Stimulated activated CD8-positive, alpha-beta memory T cell treated with anti-CD3 and anti-CD28 coated beads, Interleukin-12 subunit alpha, Interleukin-12 subunit beta, amount 100 ng/mL, for 24 hours (primary cell): ENCODE data around the gene EIF2A.
"Not testable (repeated sequence)": the region's sequence is repeated elsewhere in the genome, so short reads cannot be mapped to it uniquely, and the experiment has no call there.

Source experiments
- DNase-seq: peaks from one replicate; pipeline ENCODE4 v3.0.0-alpha.2; 2020; ENCODE audit errors: extremely low read depth

Gene EIF2A

DNA sequence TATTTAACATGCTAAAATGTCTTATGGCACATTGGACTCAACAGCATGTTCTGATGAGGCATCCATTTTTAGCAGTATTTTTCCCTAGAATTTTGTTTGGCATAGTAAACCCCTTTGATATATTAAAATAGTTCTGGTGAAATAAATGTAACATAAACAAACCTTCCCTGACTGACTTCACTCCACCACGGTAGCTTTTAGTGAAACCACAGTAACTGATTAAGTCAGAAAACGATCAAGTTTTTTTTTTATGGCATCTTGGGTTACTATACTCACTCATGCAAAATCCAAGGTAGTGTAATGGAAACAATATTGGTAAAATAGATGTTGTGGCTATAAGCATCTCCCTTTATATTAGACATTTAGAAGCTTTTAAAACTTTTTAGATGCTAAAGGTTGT is 3.1 kb upstream of the EIF2A start:
- DNase-seq: no peak

- DNase-seq: no peak
Observed at GRCh38 chr3:150544041-150544440, 2.5 kb upstream of the EIF2A start.

DNA sequence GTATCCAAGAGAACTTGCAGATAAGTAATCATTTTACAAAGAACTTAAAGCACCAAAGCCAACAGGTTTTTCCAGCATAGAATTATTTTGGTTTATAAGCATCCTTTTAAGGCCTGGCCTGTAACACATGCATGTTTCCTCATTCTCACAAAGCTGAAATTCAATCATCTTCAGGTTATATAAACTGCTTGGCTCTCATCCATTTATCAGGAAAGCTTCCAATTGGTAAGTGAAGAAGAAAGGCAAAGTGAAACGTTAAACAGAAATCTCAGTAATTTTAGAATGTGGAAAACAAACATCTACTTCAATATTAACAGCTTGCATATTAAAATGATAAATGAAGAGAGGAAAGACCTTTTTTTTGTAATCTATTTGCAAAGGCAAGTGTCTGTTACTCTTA is 1.9 kb upstream of the EIF2A start:
- DNase-seq: no peak

DNA sequence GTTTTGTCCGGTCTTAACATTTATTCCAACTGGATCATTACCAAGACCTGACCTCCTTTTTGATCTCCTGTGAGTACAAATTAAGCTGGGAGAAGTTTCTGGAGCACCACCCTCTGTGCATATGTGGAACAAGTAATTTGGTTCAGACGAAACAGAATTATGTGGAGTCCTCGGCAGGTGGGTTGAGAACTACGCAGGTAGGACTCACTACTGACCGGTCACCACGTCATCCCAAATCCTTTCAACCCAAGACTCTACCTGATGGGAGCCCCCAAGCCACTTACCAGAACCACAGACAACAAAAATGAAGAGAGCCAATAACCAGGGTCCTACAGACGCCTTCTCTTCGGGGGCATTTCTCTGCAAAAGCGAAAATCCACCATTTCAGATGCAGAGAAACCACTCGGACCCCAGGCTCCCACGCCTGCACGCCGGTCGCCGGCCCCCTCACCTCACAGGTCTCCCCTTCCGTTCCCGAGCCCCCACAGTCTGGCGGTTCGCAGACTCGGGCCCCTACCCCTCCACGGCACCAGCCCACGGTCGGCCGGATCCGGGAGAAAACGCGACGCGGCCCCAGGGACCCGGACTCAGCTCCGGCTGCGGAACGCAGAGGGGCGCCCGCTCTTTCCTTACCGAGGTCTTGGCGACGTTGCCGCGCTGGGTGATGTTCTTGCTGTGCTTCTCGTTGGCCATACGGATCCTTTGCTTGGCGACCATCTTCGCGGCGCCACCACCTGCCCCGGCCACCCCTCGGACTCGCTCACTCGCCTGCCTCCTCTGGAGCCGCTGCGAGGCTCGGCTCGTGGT is 965 bp upstream of the EIF2A start:
- DNase-seq: no peak

DNA sequence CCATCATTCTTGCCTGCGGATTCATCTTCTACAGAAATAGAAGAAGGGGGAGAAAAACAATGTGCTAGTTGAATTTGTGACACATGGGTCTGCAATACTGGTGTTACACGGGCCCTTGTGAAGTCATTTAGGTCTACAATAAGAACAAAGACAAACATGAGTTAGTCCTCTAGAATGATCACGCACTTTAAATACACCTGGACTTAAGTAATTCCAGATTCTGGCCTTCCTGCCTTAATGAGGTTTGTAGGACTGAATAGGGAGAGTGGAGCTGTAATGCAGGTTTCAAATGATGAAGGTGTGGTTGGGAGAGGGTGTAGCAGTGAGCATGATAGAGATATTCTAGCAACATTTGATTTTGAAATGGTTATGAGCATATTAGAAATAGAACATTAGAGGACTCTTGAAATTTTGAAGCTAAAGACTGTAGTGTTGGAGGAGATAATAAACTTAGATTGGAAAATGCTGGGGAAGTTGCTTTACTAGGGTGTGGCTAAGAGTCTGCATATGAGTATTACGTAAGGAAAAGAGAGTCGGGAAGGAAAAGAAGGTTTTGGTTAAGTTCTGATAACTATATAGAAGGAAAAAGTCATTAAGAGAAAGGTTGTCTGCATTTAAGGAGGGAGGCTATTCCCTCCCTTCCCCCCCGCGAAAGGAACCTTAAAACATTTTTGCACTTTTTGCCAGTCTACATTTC is 606 bp downstream of the EIF2A start:
- DNase-seq: no peak

DNA sequence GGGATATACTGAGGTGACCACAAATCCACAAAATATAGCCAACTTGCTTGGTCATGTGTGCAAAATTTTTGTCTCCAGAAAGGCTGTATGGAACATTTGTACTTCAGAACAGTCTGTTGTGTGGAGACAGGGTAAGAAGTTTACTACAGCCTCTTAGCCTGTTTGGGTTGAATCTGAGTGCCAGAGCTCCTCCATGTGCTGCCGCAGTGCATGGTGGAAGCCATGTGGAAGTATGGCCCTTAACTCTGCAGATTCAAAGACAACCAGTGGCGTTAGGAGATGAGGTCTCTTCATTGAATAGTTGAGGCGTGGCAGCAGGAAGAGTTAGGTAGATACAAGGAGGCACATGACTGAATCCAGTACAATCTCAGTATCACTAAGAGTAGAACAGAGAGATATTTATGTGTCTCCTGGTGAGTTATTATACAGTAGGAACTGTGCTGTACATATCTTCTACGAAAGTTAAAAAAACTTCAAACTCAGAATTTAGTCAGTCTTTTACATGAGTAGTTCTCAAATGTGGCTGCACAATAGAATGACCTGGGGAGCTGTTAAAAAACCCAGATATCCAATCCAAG is 9.4 kb downstream of the EIF2A start:
- DNase-seq: no peak

DNA sequence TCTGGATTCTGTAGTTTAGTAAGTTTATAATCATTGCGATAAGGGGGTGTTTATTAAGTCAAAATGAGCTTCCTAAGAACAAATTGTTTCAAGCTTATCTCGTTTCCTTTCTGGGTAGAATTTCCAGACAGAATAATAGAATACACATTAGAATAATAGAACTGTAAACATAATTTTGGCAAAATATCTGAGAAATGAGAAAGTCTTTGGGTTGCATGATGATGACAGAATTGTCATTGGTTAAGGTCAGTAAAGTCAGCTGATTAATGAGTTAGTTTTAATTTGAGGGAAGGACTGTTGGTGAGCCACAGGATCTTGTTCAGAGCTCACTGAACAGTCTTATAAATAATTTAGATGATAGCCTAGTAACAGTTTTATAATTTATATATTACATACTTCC is 10.2 kb downstream of the EIF2A start:
- DNase-seq: no peak

DNA sequence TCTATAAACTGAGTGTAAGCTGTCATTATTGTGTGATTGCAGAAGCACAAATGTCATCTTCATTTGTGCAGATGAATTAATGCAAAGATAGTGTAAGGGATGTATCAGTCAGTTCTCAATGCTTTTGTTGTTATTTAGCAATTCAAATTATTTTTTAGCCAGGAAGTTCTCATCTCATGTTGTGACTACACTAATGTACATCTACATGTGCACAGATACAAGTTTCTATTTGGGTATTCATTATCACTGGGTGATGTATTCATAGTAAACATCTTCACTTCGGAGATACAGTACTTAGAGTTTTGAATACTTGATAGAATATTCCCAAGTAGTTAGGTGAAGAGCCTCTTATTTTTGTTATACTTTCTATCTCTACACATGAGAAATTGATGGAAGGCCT is 11.1 kb downstream of the EIF2A start:
- no peak for DNase-seq

- no peak for DNase-seq
Observed at GRCh38 chr3:150564243-150564642, 17.7 kb downstream of the EIF2A start.

DNA sequence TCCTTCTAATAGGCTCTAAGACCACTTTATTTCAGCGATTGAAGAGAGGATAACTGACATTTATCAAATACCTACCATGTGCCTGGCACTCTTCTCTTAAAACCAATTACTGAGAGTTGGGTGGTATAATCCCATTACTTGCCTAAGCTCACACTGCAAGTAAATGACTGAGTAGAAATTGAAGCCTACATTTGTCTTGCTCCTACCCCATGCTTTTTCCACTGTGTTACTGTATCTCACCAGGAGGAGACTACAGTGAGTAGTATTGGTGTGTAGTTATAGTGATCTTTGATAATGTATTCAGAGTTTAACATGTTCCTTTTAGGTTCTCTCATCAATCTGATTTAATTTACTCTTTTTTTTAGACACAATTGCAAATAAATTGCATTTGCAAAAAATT is 20.7 kb downstream of the EIF2A start:
- no peak for DNase-seq

GRCh38 chr3:150577855-150578254 is 31.3 kb downstream of the EIF2A start:
- DNase-seq: no peak

GRCh38 chr3:150581174-150581573 is 34.6 kb downstream of the EIF2A start:
- DNase-seq: no peak

DNA sequence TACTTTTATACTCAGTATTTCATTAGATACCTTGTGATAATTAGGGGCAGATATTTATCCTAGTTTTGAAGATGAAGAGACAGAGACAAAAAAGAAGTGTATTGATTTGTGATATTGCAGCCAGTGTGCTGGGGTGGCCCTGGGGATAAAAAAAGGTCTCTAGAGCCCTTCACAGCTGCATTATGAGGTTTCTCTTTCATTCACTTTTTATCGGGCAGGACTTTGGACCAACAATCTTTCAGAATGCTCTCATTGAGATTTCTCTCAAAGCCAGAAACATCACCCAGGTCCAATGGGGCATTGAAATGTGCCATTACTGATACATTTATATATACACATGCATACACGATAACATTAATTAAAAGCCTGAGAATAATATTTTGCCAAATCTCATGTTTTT is 36.0 kb downstream of the EIF2A start:
- no peak for DNase-seq

GRCh38 chr3:150583028-150583427 is 36.4 kb downstream of the EIF2A start:
- no peak for DNase-seq

- no peak for DNase-seq
Observed at GRCh38 chr3:150588027-150588830, 41.6 kb downstream of the EIF2A start.

DNA sequence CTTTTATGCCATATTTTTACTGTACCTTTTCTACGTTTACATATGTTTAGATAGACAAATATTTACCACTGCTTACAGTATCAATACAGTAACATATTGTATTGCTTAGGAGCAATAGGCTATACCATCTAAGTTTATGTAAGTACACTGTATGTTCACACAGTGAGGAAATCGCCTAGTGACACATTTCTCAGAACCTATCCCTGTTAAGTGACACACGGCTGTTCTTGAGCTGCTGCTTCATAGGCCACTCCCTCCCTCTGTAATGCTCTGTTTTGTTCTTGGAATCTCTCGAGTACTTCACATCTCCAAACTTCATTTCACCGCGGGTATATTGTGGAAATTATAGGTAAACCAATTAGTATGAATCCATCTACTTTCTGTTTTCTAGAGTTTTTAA is 43.2 kb downstream of the EIF2A start:
- DNase-seq: no peak

DNA sequence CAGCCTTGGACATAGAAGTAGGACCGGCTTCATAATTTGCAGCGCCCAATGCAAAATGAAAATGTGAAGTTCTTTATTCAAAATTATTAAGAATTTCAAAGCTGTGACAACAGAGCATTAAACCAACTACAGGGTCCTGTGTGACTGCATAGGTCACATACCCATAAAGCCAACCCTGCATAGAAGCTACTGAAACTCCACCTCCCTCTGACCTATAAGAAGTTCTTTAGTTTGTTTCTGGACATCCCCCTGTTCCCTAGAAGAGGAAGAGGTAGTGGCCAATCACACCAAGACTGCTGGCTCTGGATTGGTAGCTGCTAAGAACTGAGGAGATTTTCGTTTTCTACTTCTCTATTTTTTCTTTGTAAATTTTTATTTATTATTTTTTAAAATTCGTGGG is 47.6 kb downstream of the EIF2A start:
- no peak for DNase-seq

DNA sequence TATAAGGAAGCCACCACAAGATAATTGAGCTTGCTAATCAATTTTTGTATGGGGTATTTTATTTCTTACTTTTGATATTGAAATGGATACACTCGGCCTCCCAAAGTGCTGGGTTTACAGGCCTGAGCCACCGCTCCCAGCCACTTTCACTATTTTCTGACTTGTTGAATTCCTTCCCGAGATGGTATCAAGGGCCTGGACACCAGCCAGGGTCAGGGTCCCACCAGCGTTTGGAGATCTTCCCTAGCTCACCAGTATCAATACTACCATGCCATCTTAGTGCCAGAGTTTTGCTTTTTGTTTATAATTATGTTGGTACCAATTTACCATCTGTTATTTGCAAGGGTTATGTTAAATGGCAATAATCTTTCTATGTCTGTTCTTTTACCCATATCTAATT is 51.1 kb downstream of the EIF2A start:
- DNase-seq: no peak

DNA sequence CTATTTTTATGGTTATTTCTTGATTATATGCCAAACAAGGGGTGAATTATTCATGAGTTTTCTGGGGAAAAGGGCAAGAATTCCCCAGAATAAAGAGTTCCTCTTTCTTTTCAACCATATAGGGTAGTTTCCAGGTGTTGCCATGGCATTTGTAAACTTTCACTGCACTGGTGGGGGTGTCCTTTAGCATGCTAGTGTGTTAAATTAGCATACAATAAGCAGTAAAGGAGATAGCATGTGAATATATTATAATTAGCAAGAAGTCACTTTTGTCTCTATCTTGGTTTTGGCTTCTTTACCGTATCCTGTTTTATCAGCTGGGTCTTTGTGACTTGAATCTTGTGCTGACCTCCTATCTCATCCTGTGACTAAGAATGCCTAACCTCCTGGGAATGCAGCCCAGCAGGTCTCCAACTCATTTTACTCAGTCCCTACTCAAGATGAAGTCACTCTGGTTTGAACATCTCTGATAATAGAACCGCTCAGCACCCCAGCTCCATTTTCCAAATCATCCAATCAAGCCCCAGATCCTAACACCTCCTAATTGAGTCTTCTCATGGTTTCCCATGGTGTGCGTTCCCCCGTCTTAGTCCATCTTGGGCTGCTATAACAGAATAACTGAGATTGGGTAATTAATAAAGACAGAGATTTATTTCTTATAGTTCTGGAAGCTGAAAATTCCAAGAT is 53.2 kb downstream of the EIF2A start:
- DNase-seq: no peak

DNA sequence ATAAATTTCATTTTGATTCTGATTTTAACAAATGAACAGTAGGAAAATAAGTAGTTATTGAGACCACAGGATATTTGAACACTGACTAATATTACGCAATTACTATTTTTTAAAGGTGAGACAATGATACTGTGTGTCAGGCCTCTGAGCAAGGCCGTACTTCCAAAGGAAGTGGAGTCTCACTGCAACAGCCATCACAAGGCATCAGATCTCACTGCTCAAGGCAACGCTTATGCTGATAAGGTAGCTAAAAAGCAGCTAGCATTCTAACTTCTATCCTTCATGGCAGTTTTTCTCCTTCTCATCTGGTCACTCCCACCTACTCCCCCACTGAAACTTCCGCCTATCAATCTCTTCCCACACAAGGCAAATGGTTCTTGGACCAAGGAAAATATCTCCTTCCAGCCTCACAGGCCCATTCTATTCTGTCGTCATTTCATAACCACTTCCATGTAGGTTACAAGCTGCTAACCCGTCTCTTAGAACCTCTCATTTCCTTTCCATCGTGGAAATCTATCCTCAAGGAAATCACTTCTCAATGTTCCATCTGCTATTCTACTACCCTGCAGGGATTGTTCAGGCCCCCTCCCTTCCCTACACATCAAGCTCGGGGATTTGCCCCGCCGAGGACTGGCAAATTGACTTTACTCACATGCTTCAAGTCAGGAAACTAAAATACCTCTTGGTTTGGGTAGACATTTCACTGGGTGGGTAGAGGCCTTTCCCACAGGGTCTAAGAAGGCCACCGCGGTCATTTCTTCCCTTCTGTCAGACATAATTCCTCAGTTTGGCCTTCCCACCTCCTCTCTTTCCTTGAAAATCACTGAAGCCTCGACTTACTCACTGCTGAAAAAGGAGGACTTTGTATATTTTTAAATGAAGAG is 54.3 kb downstream of the EIF2A start:
- DNase-seq: not testable (repeated sequence)
